ENCODE data around the gene SENP2. TPM values are rescaled to one million over a fixed set of nuclear protein-coding genes. Genes with fewer than 3 reads are reported as not detected.

SENP2 gene
- total and polyA plus RNA-seq, 2 experiments from 2014 or later = 19.0 to 20.1 TPM

DNA sequence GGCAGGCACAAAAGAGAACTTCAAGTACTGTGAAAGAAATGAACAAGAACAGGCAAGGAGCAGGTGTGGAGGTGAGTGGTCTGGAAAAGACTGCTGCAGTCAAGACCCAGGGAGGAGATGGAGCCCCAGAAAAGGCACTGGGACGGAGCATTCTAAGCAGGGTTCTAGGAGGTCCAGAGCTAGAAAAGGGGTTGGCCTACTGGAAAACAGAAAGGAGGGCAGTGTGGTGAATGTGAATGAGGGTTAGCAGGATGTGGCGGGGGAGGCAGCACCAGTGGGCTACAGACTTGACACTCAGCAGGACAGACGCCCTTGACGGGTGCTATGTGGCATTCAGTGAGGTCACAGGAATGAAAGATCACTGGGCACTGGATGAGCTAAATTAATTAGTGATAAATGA lies 75.7 kb downstream of the SENP2 start:
- H3K4me2 ChIP-seq (ENCODE audit: unreplicated experiment) = no peak overlapping the region
- H3K9ac ChIP-seq = no peak overlapping the region
- H3K9me3 ChIP-seq (ENCODE audit: low read depth) = no peaks in the 10 kb centered on the region
- 0 out of 2 replicates have a peak, but pooled peaks cover 4% of the 10 kb centered on the region for H3K79me2 ChIP-seq (ENCODE audit: insufficient read depth)
- in situ Hi-C loops (cut with MboI) = no loop called here
- no peak for TF ChIP-seq EZH2 (IDR thresholded peaks at IDR 0.05; ENCODE audit: insufficient read depth, poor library complexity, severe bottlenecking)
- TF ChIP-seq EZH2phosphoT487 (IDR thresholded peaks at IDR 0.05; ENCODE audit: insufficient read depth, low read depth) = no peak
- no peak overlapping the region for H2AFZ ChIP-seq
- peaks cover 22% of the 10 kb centered on the region; the same call in 1 of the 2 replicates for H3K36me3 ChIP-seq (ENCODE audit: low read depth)
- H3K4me3 ChIP-seq = no peak overlapping the region
- DNase-seq = no peak
- 95 to 100% methylated on average over 4 of the region's 4 CpGs for WGBS, 2 experiments (ENCODE audit: low coverage in 1 of 2, low lambda C conversion rate in 2 of 2, missing lambda C conversion rate in 2 of 2)
- no peaks in the 10 kb centered on the region for H3K9me2 ChIP-seq (ENCODE audit: insufficient read depth)
- peaks cover 37% of the 10 kb centered on the region for H3K4me1 ChIP-seq (ENCODE audit: insufficient read depth)
- H4K20me1 ChIP-seq (ENCODE audit: insufficient read depth) = no peaks in the 10 kb centered on the region
- H3F3A ChIP-seq (ENCODE audit: insufficient read depth) = peaks cover 41% of the 10 kb centered on the region
- no peak overlapping the region for H3K27ac ChIP-seq
- no peaks in the 10 kb centered on the region for H3K27me3 ChIP-seq (replicated peaks; ENCODE audit: insufficient read depth)

DNA sequence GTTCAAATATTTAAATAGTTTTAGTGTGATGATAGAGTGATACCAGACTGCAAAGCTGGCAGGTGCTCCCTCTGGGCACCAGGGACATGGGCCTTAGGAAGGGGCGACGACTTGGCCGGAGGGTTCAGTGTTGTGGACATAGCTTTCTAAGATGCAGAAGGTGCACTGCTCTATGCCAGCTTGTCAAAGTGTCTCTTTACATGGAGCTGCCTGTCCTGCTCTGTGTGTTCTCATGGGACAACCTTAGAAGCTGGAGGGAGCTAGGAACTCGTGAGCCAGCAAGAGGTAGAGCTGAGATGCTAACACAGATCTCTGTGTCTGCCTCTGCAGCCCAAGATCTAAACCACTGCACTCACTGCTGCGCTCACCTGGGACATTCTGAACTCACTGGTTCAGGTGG lies 77.8 kb downstream of the SENP2 start:
- in situ Hi-C loops (cut with MboI) = no loop called here

DNA sequence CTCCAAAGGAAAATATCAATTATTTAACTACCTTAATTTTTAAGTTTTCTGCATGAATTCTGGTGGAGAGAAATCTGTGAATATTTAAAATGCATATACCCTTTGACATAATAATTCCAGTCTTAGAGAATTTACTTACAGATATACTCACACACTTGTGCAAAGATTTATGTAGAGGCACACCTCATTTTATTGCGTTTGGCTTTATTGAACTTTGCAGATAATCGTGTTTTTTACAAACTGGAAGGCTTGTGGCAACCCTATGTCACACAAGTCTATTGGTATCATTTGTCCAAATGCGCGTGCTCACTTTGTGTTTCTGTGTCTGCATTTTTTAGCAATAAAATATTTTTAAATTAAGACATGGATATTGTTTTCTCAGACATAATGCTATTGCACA lies 81.5 kb downstream of the SENP2 start:
- peaks cover 69% of the 10 kb centered on the region for H3K36me3 ChIP-seq (ENCODE audit: low read depth)
- H2AFZ ChIP-seq = no peak overlapping the region
- no peaks in the 10 kb centered on the region for H4K20me1 ChIP-seq (ENCODE audit: insufficient read depth)
- TF ChIP-seq EZH2phosphoT487 (IDR thresholded peaks at IDR 0.05; ENCODE audit: insufficient read depth, low read depth) (no peak), EZH2 (IDR thresholded peaks at IDR 0.05; ENCODE audit: insufficient read depth, poor library complexity, severe bottlenecking) (no peak)
- 0 out of 2 replicates have a peak, but pooled peaks cover 15% of the 10 kb centered on the region for H3F3A ChIP-seq (ENCODE audit: insufficient read depth)
- no peaks in the 10 kb centered on the region for H3K9me3 ChIP-seq (ENCODE audit: low read depth)
- H3K9ac ChIP-seq = no peak overlapping the region
- H3K4me1 ChIP-seq (ENCODE audit: insufficient read depth) = no peaks in the 10 kb centered on the region
- no peak overlapping the region for H3K27ac ChIP-seq
- WGBS, 2 experiments (ENCODE audit: low coverage in 1 of 2, low lambda C conversion rate in 2 of 2, missing lambda C conversion rate in 2 of 2) = 97 to 98% methylated on average over 4 of the region's 4 CpGs
- DNase-seq = no peak
- in situ Hi-C loops (cut with MboI) = no loop called here
- no peaks in the 10 kb centered on the region for H3K9me2 ChIP-seq (ENCODE audit: insufficient read depth)
- H3K4me3 ChIP-seq = no peak overlapping the region
- H3K4me2 ChIP-seq (ENCODE audit: unreplicated experiment) = no peak overlapping the region
- no peaks in the 10 kb centered on the region for H3K27me3 ChIP-seq (replicated peaks; ENCODE audit: insufficient read depth)
- peaks cover 36% of the 10 kb centered on the region; the same call in 1 of the 2 replicates for H3K79me2 ChIP-seq (ENCODE audit: insufficient read depth)

More for the DNA sequence above, 77.8 kb downstream of the SENP2 start:
- WGBS, 2 experiments (ENCODE audit: low coverage in 1 of 2, low lambda C conversion rate in 2 of 2, missing lambda C conversion rate in 2 of 2) = 95 to 100% methylated on average over 5 of the region's 5 CpGs
- H3K4me1 ChIP-seq (ENCODE audit: insufficient read depth) = peaks cover 18% of the 10 kb centered on the region
- H4K20me1 ChIP-seq (ENCODE audit: insufficient read depth) = no peaks in the 10 kb centered on the region
- no peak overlapping the region for H3K4me2 ChIP-seq (ENCODE audit: unreplicated experiment)
- H2AFZ ChIP-seq = no peak overlapping the region
- peaks cover 11% of the 10 kb centered on the region; the same call in 1 of the 2 replicates for H3K79me2 ChIP-seq (ENCODE audit: insufficient read depth)
- no peak overlapping the region for H3K27ac ChIP-seq
- TF ChIP-seq EZH2phosphoT487 (IDR thresholded peaks at IDR 0.05; ENCODE audit: insufficient read depth, low read depth) (no peak), EZH2 (IDR thresholded peaks at IDR 0.05; ENCODE audit: insufficient read depth, poor library complexity, severe bottlenecking) (no peak)
- H3K4me3 ChIP-seq = no peak overlapping the region
- no peak overlapping the region for H3K9ac ChIP-seq
- peaks cover 36% of the 10 kb centered on the region for H3F3A ChIP-seq (ENCODE audit: insufficient read depth)
- H3K27me3 ChIP-seq (replicated peaks; ENCODE audit: insufficient read depth) = no peaks in the 10 kb centered on the region
- no peaks in the 10 kb centered on the region for H3K9me2 ChIP-seq (ENCODE audit: insufficient read depth)
- H3K9me3 ChIP-seq (ENCODE audit: low read depth) = no peaks in the 10 kb centered on the region
- DNase-seq = no peak
- peaks cover 36% of the 10 kb centered on the region for H3K36me3 ChIP-seq (ENCODE audit: low read depth)

DNA sequence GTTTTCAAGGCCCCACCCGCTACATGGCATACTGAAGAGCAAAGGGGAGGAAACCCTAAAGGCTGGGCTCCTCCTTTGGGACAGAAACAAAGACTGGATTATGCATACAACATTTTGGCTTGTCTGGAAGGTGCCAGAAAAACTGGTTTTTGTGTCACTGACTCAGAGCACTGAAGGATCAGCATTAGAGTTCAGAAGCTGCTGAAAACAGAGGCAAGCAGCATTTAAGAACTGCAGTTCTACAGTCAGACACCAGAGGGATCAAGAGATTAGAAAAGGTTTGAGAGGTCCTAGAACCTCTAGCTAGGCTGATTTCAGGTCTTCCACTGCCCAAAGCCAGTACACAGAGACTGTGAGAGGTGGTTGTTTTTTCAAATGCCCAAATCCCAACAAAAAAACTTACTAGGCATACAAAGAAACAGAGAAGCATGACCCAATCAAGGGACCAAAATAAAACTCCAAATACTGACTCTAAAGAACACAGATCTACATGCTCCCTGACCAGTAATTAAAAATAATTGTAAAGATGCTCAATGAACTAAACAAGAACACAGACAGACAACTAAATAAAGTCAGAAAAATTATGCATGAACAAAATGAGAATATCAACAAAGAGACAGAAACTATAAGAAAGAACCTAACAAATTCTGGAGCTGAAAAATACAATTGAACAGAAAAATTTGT lies 91.2 kb downstream of the SENP2 start:
- H4K20me1 ChIP-seq (ENCODE audit: insufficient read depth) = no peaks in the 10 kb centered on the region
- no peak overlapping the region for H2AFZ ChIP-seq
- 100% methylated on average over 1 of the region's 1 CpG; no CpG with 5 or more reads in 1 of the 2 experiments for WGBS, 2 experiments (ENCODE audit: low coverage in 1 of 2, low lambda C conversion rate in 2 of 2, missing lambda C conversion rate in 2 of 2)
- no peaks in the 10 kb centered on the region for H3K9me2 ChIP-seq (ENCODE audit: insufficient read depth)
- in situ Hi-C loops (cut with MboI) = loop anchor here (10.0 kb wide), 1 partner anchor 248 kb away; no protein-coding TSS in a partner anchor
- H3K4me1 ChIP-seq (ENCODE audit: insufficient read depth) = peaks cover 17% of the 10 kb centered on the region
- peaks cover 67% of the 10 kb centered on the region for H3K36me3 ChIP-seq (ENCODE audit: low read depth)
- TF ChIP-seq EZH2 (IDR thresholded peaks at IDR 0.05; ENCODE audit: insufficient read depth, poor library complexity, severe bottlenecking) (no peak), EZH2phosphoT487 (IDR thresholded peaks at IDR 0.05; ENCODE audit: insufficient read depth, low read depth) (no peak)
- DNase-seq = peak; percentile 86
- peaks cover 76% of the 10 kb centered on the region for H3K79me2 ChIP-seq (ENCODE audit: insufficient read depth)
- no peak overlapping the region for H3K4me2 ChIP-seq (ENCODE audit: unreplicated experiment)
- no peak overlapping the region for H3K4me3 ChIP-seq
- peak overlapping the region; percentile 22 for H3K27ac ChIP-seq
- no peaks in the 10 kb centered on the region for H3K27me3 ChIP-seq (replicated peaks; ENCODE audit: insufficient read depth)
- peaks cover 27% of the 10 kb centered on the region; the same call in 1 of the 2 replicates for H3F3A ChIP-seq (ENCODE audit: insufficient read depth)
- H3K9me3 ChIP-seq (ENCODE audit: low read depth) = no peaks in the 10 kb centered on the region
- peak overlapping the region; percentile 5; the same call in 1 of the 2 replicates for H3K9ac ChIP-seq
